SK-N-MC (cell line): ENCODE measurements around the gene EPRS1.
A peak's percentile ranks its signal among the peaks of the same experiment; 100 is the strongest.
"Not testable (repeated sequence)": the region's sequence is repeated elsewhere in the genome, so short reads cannot be mapped to it uniquely, and the experiment has no call there.

Source experiments
- DNase-seq: peaks from one replicate; pipeline ENCODE4 v3.0.0-alpha.2; 2011; ENCODE audit warnings: low read depth, low spot score
- H3K27ac ChIP-seq: fragments of 200-600 bp; sonication (generic); 2 replicates; pipeline ENCODE4 v1.5.1; 2016; ENCODE audit warnings: mixed run types
- H3K36me3 ChIP-seq: fragments of 200-600 bp; sonication (generic); 2 replicates; pipeline ENCODE4 v1.6.1; 2017; ENCODE audit warnings: antibody characterized with exemption, low read length, mixed read lengths; ENCODE audit not compliant: insufficient read depth
- H3K4me3 ChIP-seq: fragments of 200-600 bp; sonication (generic); 2 replicates; pipeline ENCODE4 v1.5.1; 2016
- H3K9ac ChIP-seq: fragments of 200-600 bp; sonication (generic); 2 replicates; pipeline ENCODE4 v1.8.0; 2017; ENCODE audit warnings: mixed run types, mixed read lengths; ENCODE audit not compliant: insufficient read length
- H3K9me3 ChIP-seq: fragments of 200-600 bp; sonication (generic); 2 replicates; pipeline ENCODE4 v1.6.1; 2017; ENCODE audit warnings: low read depth, mild to moderate bottlenecking, antibody characterized with exemption, low read length, moderate library complexity, mixed read lengths
- EZH2 ChIP-seq: fragments of 200-600 bp; sonication (generic); IDR thresholded peaks from one replicate; pipeline ENCODE4 v1.6.1; 2017; ENCODE audit warnings: antibody characterized with exemption
- FOXP2 ChIP-seq: optimal IDR thresholded peaks from 2 replicates; pipeline ENCODE3; 2011; ENCODE audit warnings: mild to moderate bottlenecking, moderate library complexity; ENCODE audit not compliant: insufficient read depth; ENCODE audit errors: extremely low read length, control extremely low read depth
- POLR2AphosphoS5 ChIP-seq: IDR thresholded peaks from 2 replicates; pipeline ENCODE4 v1.6.1; 2012; ENCODE audit warnings: mild to moderate bottlenecking, low read depth, low read length, borderline replicate concordance

The EPRS1 gene

GRCh38 chr1:220044678-220045355 is 1.5 kb downstream of the EPRS1 start:
- H3K27ac ChIP-seq = no peak overlapping the region
- peaks cover 6% of the 10 kb centered on the region; the same call in 1 of the 2 replicates for H3K36me3 ChIP-seq
- no peaks in the 10 kb centered on the region for H3K9me3 ChIP-seq
- H3K9ac ChIP-seq = peak overlapping the region; percentile 83
- TF ChIP-seq EZH2 (no peak), FOXP2 (no peak), POLR2AphosphoS5 (no peak)
- H3K4me3 ChIP-seq = peak overlapping the region; percentile 93
- no peak for DNase-seq

DNA sequence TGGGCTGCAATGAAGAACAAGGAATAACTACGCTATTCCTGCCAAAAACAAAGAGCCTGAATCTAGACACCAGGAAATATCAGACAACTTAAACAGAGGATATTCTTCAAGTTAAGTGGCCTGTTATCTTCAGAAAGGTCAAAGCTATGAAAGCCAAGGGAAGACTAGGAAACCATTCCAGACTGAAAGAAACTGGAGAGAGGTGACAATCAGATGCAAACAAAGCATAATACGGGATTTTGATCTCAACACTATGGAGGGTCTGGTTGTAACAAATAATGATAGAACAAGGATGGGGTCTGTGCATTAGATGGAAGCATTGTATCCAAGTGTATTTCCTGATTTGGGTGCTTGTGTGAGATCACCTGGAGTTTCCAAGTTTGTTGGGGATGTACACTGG is 2.7 kb downstream of the EPRS1 start:
- H3K9me3 ChIP-seq = no peaks in the 10 kb centered on the region
- no peak overlapping the region for H3K27ac ChIP-seq
- TF ChIP-seq FOXP2 = no peak
- no peak for TF ChIP-seq POLR2AphosphoS5
- TF ChIP-seq EZH2 = no peak
- peaks cover 18% of the 10 kb centered on the region for H3K36me3 ChIP-seq
- H3K9ac ChIP-seq = no peak overlapping the region
- H3K4me3 ChIP-seq = no peak overlapping the region
- DNase-seq = no peak

- Histone ChIP-seq H3K4me3 (no peak overlapping the region), H3K9ac (no peak overlapping the region), H3K27ac (peak overlapping the region; percentile 70; the same call in 1 of the 2 replicates), H3K36me3 (peaks cover 32% of the 10 kb centered on the region), H3K9me3 (no peaks in the 10 kb centered on the region)
- no peak for DNase-seq
- TF ChIP-seq FOXP2 (no peak), POLR2AphosphoS5 (no peak), EZH2 (no peak)
Observed at GRCh38 chr1:220040028-220040596, 6.2 kb downstream of the EPRS1 start.

DNA sequence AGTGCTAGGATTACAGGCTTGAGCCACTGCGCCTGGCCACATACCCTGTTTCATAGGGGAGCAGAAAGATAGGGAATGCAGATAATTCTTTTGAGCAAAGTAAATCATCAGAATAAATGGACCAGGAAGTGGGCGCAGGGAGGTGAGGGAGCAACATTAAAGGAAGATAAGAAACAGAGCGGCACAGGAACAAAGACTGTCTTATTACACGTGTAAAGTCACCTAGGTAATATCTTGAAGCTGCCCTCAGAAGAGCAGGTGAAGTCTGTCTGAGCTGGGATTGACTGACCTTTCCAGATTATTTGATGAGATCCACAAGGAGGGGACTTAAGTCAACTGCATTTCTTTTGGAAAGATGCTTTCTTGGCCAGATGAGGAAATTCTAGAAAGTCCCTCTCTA is 7.7 kb downstream of the EPRS1 start:
- H3K27ac ChIP-seq = no peak overlapping the region
- H3K36me3 ChIP-seq = peaks cover 45% of the 10 kb centered on the region
- no peaks in the 10 kb centered on the region for H3K9me3 ChIP-seq
- TF ChIP-seq EZH2 (no peak), FOXP2 (no peak), POLR2AphosphoS5 (no peak)
- H3K9ac ChIP-seq = no peak overlapping the region
- no peak for DNase-seq
- H3K4me3 ChIP-seq = no peak overlapping the region

DNA sequence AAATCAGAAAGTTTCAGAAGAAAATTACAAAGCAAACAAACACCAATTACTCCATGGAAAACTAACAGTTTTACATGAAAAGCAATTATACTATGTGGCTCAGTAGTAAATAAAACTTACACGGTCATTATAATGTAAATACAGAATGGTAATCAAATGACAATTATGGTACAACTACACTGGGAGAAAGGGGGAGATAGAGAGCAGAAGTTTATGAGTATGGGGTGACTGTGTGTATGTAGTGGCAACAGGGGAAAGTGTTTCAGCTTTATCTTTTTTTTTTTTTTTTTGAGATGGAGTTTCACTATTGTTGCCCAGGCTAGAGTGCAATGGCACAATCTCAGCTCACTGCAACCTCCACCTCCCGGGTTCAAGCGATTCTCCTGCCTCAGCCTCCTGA is 8.5 kb downstream of the EPRS1 start:
- H3K27ac ChIP-seq, H3K4me3 ChIP-seq, H3K9ac ChIP-seq, DNase-seq, H3K9me3 ChIP-seq: not testable (repeated sequence)
- peaks cover 54% of the 10 kb centered on the region for H3K36me3 ChIP-seq

DNA sequence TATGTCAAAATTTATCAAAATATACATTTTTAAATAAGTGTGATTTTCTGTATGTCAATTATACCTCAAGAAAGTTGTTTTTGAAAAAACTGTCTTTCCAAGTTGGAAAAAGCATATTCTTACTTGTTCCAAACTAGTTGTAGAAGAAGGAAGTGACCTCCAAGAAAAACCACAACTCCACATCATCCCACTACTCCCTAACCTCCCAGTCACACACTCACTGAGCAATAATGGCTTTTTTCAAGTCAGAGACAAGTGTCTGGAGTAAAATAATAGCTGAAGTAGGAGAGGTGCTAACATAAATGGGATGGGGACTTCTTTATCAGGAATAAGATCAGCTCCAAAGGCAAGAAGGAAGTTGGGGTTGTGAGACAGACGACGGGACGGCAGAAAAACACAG is 13.4 kb downstream of the EPRS1 start:
- no peak overlapping the region for H3K4me3 ChIP-seq
- TF ChIP-seq POLR2AphosphoS5 = no peak
- no peak for TF ChIP-seq EZH2
- TF ChIP-seq FOXP2 = no peak
- peaks cover 70% of the 10 kb centered on the region for H3K36me3 ChIP-seq
- no peak overlapping the region for H3K9ac ChIP-seq
- H3K9me3 ChIP-seq = no peaks in the 10 kb centered on the region
- no peak overlapping the region for H3K27ac ChIP-seq
- DNase-seq = no peak

DNA sequence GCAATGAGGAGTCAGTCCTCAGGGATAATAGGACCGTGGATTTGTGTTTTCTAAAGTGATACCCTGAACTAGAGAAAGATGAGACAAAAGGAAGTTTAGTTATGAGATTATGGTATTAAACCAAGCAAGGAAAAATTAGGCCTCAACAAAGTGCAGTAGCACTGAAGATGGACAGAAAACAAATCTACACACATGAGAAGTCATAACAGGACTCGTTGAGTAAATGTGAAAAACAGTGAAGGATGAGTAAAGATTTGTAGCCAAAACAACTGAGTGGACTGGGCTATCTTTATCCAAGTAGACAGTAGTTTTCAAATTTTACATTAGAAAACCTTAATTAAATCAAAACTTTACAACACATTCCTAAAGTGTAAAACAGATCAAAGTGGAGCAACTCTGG is 15.0 kb downstream of the EPRS1 start:
- no peak overlapping the region for H3K9ac ChIP-seq
- TF ChIP-seq POLR2AphosphoS5 = no peak
- TF ChIP-seq EZH2 = no peak
- no peak for TF ChIP-seq FOXP2
- H3K36me3 ChIP-seq = peaks cover 67% of the 10 kb centered on the region
- no peak overlapping the region for H3K27ac ChIP-seq
- DNase-seq = no peak
- H3K4me3 ChIP-seq = no peak overlapping the region
- no peaks in the 10 kb centered on the region for H3K9me3 ChIP-seq

- Histone ChIP-seq H3K27ac (no peak overlapping the region), H3K36me3 (peaks cover 72% of the 10 kb centered on the region), H3K9ac (no peak overlapping the region), H3K4me3 (no peak overlapping the region), H3K9me3 (no peaks in the 10 kb centered on the region)
- no peak for DNase-seq
- TF ChIP-seq FOXP2 (no peak), EZH2 (no peak), POLR2AphosphoS5 (no peak)
Observed at GRCh38 chr1:220028346-220028895, 17.9 kb downstream of the EPRS1 start.

GRCh38 chr1:220019071-220019470 is 27.2 kb downstream of the EPRS1 start:
- TF ChIP-seq POLR2AphosphoS5 (no peak), EZH2 (no peak), FOXP2 (no peak)
- H3K36me3 ChIP-seq = peaks cover 79% of the 10 kb centered on the region
- H3K4me3 ChIP-seq = no peak overlapping the region
- no peak for DNase-seq
- no peak overlapping the region for H3K27ac ChIP-seq
- H3K9me3 ChIP-seq = no peaks in the 10 kb centered on the region
- H3K9ac ChIP-seq = no peak overlapping the region
